ENCODE results near the gene PEDS1. TPM values are rescaled to one million over a fixed set of nuclear protein-coding genes. Genes with fewer than 3 reads are reported as not detected.
A peak's percentile ranks its signal among the peaks of the same experiment; 100 is the strongest.

The PEDS1 gene
- total and polyA plus RNA-seq, 10 of the 15 experiments (the other 5 are each of a cell fraction or from before 2014, with no cell fraction given) = 1.7 to 25.6 (median 16.8) TPM

GRCh38 chr20:50112512-50113419 lies 40.8 kb downstream of the PEDS1 start, which contains the start of gene UBE2V1 (continued):
- TF ChIP-seq SMAD5 (IDR thresholded peaks at IDR 0.05; ENCODE audit: low read depth) (peak; percentile 77; the same call in 1 of the 2 replicates), HDAC2 (IDR thresholded peaks at IDR 0.05) (no peak), NFIC (IDR thresholded peaks at IDR 0.05; ENCODE audit: low read depth, low read length) (no peak), WRNIP1 (IDR thresholded peaks at IDR 0.05; ENCODE audit: borderline replicate concordance, low read depth, low read length) (no peak), EP300 (IDR thresholded peaks at IDR 0.05; ENCODE audit: borderline replicate concordance in 1 of 2, control insufficient read depth in 1 of 2, low read depth in 2 of 2, low read length in 2 of 2) (0 out of 4 replicates have a peak, but pooled peaks of 1 of the 2 experiments have one; percentile 31), ATF3 (IDR thresholded peaks at IDR 0.05; ENCODE audit: borderline replicate concordance, extremely low read depth, low read depth, low read length) (no peak), NKRF (conservative IDR thresholded peaks at IDR 0.05) (peak; percentile 70; the same call in 1 of the 2 replicates), PML (IDR thresholded peaks at IDR 0.05; ENCODE audit: low read length) (peak; percentile 87), IRF4 (IDR thresholded peaks at IDR 0.05; ENCODE audit: low read depth, low read length) (no peak), MXI1 (IDR thresholded peaks at IDR 0.05; ENCODE audit: low read depth, low read length) (peak; percentile 73), ZNF217 (IDR thresholded peaks at IDR 0.05) (no peak), RUNX3 (IDR thresholded peaks at IDR 0.05; ENCODE audit: low read length) (no peak; the same call in 1 of the 2 replicates), NR2C2 (IDR thresholded peaks at IDR 0.05; ENCODE audit: borderline replicate concordance, control insufficient read depth, insufficient read length, low read depth) (no peak), SUZ12 (IDR thresholded peaks at IDR 0.05; ENCODE audit: unreplicated experiment) (no peak), JUND (IDR thresholded peaks at IDR 0.05; ENCODE audit: low read depth, low read length) (no peak), RCOR1 (conservative IDR thresholded peaks at IDR 0.05; ENCODE audit: low read depth, low read length) (no peak), RFX5 (IDR thresholded peaks at IDR 0.05; ENCODE audit: low read depth, low read length) (no peak), NR2F1 (conservative IDR thresholded peaks at IDR 0.05) (peak; percentile 82), FOXK2 (IDR thresholded peaks at IDR 0.05) (no peak), RB1 (IDR thresholded peaks at IDR 0.05; ENCODE audit: borderline replicate concordance) (no peak), STAT1 (conservative IDR thresholded peaks at IDR 0.05) (no peak), SMC3 (IDR thresholded peaks at IDR 0.05; ENCODE audit: borderline replicate concordance, low read length) (no peak), POLR2A (IDR thresholded peaks at IDR 0.05; ENCODE audit: low read depth, low read length) (peak; percentile 81), KAT2A (conservative IDR thresholded peaks at IDR 0.05; ENCODE audit: control insufficient read depth, low read depth, low read length) (no peak), ZNF687 (IDR thresholded peaks at IDR 0.05) (peak; percentile 71), CHD2 (IDR thresholded peaks at IDR 0.05; ENCODE audit: borderline replicate concordance, low read depth, low read length) (no peak; the same call in none of the 2 replicates)

All from GM12878 (cell line).